GM19238 (cell line): ENCODE measurements around the gene RHEX.
A peak's percentile ranks its signal among the peaks of the same experiment; 100 is the strongest.

Experiments
- DNase-seq: peaks from one replicate; pipeline ENCODE4 v3.0.0; 2011; ENCODE audit warnings: low spot score; ENCODE audit not compliant: insufficient read length

Gene RHEX

GRCh38 chr1:206089341-206089740 lies 36.4 kb downstream of the RHEX start:
- no peak for DNase-seq

GRCh38 chr1:206094024-206094423 lies 41.1 kb downstream of the RHEX start:
- no peak for DNase-seq

- no peak for DNase-seq
Measured at GRCh38 chr1:206097381-206097780, 44.4 kb downstream of the RHEX start.

- DNase-seq: no peak
Measured at GRCh38 chr1:206098242-206098919, 45.4 kb downstream of the RHEX start.

- no peak for DNase-seq
Measured at GRCh38 chr1:206100226-206100815, 47.3 kb downstream of the RHEX start.

- DNase-seq: no peak
Measured at GRCh38 chr1:206101351-206102045, 48.5 kb downstream of the RHEX start.

GRCh38 chr1:206102292-206102936 lies 49.4 kb downstream of the RHEX start:
- DNase-seq: no peak

- DNase-seq: no peak
Measured at GRCh38 chr1:206103979-206104378, 51.0 kb downstream of the RHEX start.

- DNase-seq: no peak
Measured at GRCh38 chr1:206105464-206105995, 52.6 kb downstream of the RHEX start.

GRCh38 chr1:206106328-206107167 lies 53.6 kb downstream of the RHEX start:
- peak; percentile 73 for DNase-seq

GRCh38 chr1:206107168-206107544 lies 54.2 kb downstream of the RHEX start:
- DNase-seq: no peak

- DNase-seq: no peak
Measured at GRCh38 chr1:206108635-206109034, 55.7 kb downstream of the RHEX start.

GRCh38 chr1:206109718-206110117 lies 56.7 kb downstream of the RHEX start:
- DNase-seq: no peak

- no peak for DNase-seq
Measured at GRCh38 chr1:206110161-206110560, 57.2 kb downstream of the RHEX start.

- DNase-seq: no peak
Measured at GRCh38 chr1:206110820-206111219, 57.8 kb downstream of the RHEX start.

GRCh38 chr1:206111271-206111927 lies 58.4 kb downstream of the RHEX start:
- DNase-seq: no peak

- DNase-seq: no peak
Measured at GRCh38 chr1:206112600-206113301, 59.8 kb downstream of the RHEX start.

- DNase-seq: no peak
Measured at GRCh38 chr1:206114692-206115640, 62.0 kb downstream of the RHEX start.

- DNase-seq: no peak
Measured at GRCh38 chr1:206115791-206116190, 62.8 kb downstream of the RHEX start.
